HG03571 (cell line): Measurements from ENCODE around the gene TPRG1.

Experiments used
- ATAC-seq: cut with Tn5 transposase; IDR thresholded peaks from one replicate; pipeline ENCODE4 v1.9.1; 2021; ENCODE audit not compliant: unreplicated experiment

Gene TPRG1

GRCh38 chr3:189227249-189227648 lies 55.5 kb downstream of the TPRG1 start:
- no peak for ATAC-seq

- ATAC-seq: peak; percentile 86
These were observed 57.5 kb downstream of the TPRG1 start for GRCh38 chr3:189229196-189229828.

GRCh38 chr3:189232790-189233189 lies 61.0 kb downstream of the TPRG1 start:
- ATAC-seq: no peak

- no peak for ATAC-seq
These were observed 61.6 kb downstream of the TPRG1 start for GRCh38 chr3:189233225-189233858.

DNA sequence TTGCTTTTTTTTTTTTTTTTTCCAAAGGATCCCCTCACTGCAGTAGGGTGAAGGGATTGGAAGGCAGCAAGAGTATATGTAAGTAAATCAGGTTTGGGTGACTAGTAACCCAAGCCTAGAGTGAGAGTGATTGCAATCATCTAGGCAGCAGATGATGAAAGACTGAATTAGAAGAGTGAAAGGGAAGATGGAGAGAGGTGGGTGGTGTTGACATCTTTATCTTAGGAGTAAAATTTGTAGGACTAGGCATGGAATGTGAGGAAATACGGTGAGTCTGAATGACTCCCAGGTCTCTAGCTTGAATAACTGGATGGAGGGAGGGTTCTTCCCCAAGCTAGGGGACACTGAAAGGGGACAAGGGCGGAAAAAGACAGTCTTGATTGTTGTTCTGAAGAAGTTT lies 63.4 kb downstream of the TPRG1 start:
- no peak for ATAC-seq

- ATAC-seq: peak; percentile 69
These were observed 64.6 kb downstream of the TPRG1 start for GRCh38 chr3:189236352-189236751.

DNA sequence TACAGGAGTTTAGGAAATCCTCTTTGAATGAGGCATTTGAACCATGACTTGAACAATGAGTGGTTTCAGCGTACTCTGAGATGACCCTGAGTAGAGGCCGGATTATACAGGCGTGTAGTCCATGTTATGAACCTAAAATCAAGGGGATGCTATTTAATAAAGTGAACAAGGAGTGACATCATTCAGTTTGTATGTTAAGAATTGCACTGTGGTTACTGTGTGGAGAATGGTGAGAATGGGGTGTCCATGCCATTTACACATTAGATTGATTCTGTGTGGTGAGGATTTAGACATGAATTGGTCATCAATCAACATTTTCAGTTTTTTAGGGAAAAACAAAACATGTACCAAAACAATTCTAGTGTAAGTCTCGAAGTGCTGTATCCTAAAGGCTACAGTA lies 65.8 kb downstream of the TPRG1 start:
- ATAC-seq: no peak

DNA sequence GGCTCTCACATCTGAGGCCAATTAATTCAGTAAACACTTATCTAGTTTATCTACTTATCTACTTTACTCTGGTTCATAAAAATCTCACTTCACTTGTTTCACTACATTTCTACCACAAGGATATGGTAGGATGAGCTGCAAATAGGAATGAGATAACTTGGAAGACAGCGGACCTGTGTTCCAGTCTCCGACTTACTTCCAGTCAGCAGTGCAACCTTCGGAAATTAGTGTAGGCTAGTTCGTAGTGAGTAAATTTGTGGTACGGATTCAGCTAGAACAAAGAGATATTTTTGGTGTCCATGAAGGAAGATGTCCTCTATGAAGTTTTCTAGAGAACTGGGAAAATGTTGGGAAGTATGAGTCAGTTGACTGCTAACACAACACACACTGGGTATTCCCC lies 66.3 kb downstream of the TPRG1 start:
- ATAC-seq: no peak

- no peak for ATAC-seq
These were observed 67.8 kb downstream of the TPRG1 start for GRCh38 chr3:189239616-189240015.

DNA sequence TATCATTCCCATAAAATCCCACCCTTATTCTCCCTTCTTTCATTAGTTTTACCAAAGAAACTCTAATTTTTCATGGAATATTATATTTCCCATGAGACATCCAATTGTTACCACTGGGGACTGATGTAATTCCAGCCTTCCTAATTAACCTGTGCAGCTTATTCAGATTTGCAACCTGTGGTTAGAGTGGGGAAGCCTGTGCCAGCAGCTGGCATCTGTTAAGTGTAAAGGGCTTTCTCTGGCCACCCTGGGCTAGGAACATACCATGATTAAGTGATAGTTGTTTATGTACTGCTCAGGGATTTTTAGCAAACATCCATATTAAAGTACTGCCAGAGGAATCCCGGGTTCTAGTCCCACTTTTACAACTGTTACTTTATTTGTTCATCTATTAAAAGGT lies 78.2 kb downstream of the TPRG1 start:
- ATAC-seq: no peak

DNA sequence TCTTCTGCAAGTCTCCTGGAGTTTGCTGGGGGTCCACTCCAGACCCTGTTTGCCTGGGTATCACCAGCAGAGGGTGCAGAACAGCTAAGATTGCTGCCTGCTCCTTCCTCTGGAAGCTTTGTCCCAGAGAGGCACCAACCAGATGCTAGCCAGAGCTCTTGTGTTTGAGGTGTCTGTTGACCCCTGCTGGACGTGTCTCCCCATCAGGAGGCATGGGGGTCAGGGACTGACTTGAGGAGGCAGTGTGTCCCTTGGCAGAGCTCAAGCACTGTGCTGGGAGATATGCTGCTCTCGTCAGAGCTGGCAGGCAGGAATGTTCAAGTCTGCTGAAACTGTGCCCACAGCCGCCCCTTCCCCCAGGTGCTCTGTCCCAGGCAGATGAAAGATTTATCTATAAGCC lies 86.5 kb downstream of the TPRG1 start:
- no peak for ATAC-seq

DNA sequence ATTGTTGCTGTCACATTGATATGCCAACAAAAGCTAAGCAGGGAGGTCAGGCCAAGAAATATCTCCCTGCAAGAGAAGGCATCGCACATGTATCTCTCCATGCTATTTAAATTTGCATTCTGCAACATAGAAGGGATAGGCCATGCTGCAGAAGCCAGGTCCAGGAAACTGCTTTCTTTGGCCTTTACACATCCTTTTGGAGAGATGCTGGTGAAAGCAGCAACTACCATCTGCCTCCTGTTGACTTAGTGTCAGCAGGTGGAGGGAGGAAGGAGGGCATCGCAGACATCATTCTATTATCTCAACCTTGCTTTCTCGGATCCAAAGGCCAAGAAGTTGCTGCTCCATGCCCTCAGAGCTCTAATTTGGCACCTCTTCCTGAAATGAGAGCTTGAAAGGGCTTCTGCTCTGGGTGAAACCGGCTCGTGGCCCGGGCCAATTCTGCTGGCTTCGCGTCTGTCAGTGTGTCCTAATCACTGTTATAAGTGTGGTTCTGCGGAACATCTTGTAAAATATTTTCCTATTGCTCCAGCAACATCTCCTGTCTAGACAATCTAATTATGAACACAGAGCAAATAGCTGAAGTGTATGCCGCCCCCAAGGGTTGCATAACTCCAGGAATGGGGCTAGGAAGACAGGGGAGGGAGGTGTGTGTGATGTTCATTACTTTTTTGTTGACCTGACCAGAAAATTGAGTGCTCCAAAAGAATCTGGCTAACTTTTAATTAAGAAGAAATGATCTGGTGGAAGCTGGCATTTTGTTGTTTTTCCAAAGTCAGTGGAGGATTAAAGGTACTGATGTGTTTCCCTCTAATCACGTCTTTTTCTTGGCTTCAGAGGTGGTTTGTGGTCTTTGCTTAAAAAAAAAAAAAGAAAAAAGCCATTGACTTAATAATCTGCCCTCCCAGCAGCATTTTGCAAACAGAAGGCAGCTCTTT lies 89.1 kb downstream of the TPRG1 start:
- no peak for ATAC-seq

DNA sequence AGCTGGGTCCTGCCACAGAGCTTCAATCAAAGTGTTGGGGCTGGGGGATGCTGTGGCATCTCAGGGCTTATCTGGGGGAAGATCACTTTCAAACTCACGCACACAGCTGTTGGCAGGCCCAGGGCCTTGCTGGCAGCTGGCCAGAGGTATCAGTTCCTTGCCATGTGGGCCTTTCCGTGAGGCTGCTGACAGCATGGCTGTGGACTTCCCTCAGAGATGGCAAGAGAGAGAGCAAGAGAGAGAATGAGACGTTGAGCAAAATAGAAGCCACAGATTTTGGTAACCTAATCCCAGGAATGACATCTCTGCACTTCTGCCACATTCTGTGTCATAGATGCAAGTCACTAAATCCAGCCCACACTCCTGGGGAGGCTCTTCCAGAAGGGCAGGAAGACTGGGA lies 91.0 kb downstream of the TPRG1 start:
- ATAC-seq: no peak

- ATAC-seq: no peak
These were observed 96.3 kb downstream of the TPRG1 start for GRCh38 chr3:189267981-189268613.

GRCh38 chr3:189269365-189269764 lies 97.6 kb downstream of the TPRG1 start:
- no peak for ATAC-seq

GRCh38 chr3:189270248-189270832 lies 98.6 kb downstream of the TPRG1 start:
- ATAC-seq: peak; percentile 68

DNA sequence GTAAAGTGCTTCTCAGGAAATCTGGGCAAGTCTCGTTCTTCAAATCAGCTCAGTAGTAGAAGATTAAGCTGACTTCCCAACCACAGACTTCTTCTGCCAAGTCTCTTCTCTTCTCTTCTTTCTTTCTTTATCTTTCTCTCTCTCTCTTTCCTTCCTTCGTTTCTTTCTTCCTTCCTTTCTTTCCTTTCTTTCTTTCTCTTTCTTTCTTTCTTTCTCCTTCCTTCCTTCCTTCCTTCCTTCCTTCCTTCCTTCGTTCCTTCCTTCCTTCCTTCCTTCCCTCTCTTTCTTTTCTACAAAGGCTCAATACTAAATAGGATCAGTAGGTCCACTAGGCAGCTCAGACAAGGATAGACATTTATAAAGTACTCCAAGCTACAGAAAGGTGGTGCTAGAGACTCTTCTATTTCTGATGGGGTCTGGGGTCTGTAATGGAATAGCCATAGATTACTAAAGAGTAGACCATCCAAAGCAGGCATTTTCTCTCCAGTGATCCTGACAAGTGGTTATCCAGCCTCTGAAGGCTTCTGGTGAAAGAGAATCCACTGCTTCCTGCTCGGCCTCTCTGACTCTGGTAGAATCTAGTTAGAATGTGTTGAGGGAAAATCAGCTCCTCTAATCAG lies 100.8 kb downstream of the TPRG1 start:
- no peak for ATAC-seq

DNA sequence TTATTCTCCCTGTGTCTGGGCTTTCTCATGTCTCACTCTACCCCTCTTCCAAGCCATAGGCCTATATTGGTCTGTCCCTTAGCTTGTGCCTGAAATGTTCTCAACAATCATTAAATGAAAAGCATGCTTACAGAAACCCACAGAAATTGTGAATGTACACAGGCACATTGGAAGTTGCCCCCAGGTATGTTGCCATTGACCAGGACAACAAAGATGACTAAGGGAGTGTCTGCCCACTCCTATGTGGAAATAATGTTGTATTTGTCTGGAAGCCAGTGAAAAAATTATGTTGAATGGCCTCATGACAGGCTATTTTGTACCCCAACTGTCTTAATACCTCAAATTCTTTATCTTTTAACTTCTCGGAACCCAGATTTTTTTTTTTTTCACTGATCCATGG lies 102.0 kb downstream of the TPRG1 start:
- no peak for ATAC-seq

DNA sequence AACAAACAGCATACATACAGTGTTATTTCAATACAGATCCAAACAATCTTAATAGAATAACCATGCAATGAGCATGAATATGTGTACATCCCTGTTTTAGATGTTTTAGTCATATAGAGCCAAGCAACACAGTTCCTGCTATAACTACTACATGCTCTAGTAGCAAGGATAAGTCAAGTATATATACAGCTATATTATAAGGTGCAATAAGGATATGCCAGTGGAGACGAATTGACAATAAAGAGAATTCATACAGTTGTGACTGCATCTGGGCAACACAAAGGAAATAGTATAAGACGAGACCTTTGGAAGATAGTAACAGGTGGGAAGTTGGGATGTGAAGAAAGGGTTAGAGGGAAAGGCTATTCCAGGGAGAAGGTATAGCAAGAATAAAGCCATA lies 103.4 kb downstream of the TPRG1 start:
- no peak for ATAC-seq

DNA sequence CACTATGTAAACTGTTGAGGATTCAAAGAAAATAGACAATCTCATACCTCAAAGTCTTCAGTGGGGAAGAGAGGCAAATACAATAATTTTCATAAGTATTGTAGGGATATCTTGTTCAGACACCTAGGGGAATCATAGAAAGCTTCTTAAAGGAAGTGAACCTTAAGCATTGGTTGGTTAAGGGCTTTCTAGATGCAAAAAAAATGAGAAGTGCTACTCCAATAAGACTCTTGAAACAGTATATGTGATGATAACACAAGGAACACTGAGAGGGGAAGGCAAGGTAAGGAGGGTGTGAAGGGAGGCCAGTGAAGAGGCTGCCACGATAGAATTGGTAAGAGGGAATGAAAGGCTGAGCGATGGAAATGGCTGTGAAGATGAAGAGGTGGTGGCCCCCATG lies 104.1 kb downstream of the TPRG1 start:
- no peak for ATAC-seq
